Esophagus squamous epithelium (tissue), 4 donors: ENCODE measurements around the gene SBNO1.

Source experiments
- POLR2A ChIP-seq, 4 donors: fragments of 450-650 bp; IDR thresholded peaks; one replicate each; pipeline ENCODE4 v1.6.1; 2017; ENCODE audit warnings: antibody characterized with exemption in 4 of 4, mild to moderate bottlenecking in 4 of 4, moderate library complexity in 3 of 4
- TF ChIP-seq, protein P1 (sequence below), 6 experiments: fragments of 450-650 bp in 4 of 6; fragments of 200-600 bp in 2 of 6; sonication (generic) in 2 of 6; IDR thresholded peaks; one replicate each; pipeline ENCODE4 v1.5.1; 2016 to 2019; ENCODE audit warnings: antibody characterized with exemption in 6 of 6, mild to moderate bottlenecking in 4 of 6, moderate library complexity in 4 of 6

- TF ChIP-seq, protein P1, sequence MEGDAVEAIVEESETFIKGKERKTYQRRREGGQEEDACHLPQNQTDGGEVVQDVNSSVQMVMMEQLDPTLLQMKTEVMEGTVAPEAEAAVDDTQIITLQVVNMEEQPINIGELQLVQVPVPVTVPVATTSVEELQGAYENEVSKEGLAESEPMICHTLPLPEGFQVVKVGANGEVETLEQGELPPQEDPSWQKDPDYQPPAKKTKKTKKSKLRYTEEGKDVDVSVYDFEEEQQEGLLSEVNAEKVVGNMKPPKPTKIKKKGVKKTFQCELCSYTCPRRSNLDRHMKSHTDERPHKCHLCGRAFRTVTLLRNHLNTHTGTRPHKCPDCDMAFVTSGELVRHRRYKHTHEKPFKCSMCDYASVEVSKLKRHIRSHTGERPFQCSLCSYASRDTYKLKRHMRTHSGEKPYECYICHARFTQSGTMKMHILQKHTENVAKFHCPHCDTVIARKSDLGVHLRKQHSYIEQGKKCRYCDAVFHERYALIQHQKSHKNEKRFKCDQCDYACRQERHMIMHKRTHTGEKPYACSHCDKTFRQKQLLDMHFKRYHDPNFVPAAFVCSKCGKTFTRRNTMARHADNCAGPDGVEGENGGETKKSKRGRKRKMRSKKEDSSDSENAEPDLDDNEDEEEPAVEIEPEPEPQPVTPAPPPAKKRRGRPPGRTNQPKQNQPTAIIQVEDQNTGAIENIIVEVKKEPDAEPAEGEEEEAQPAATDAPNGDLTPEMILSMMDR (IDR thresholded peaks at IDR 0.05), result no peak
- no peak for TF ChIP-seq POLR2A (IDR thresholded peaks at IDR 0.05)
Measured at GRCh38 chr12:123266679-123267277, 97.9 kb downstream of the SBNO1 start.
